ENCODE data around the gene SUGCT. TPM values are rescaled to one million over a fixed set of nuclear protein-coding genes. Genes with fewer than 3 reads are reported as not detected.

Gene SUGCT
- total and polyA plus RNA-seq, 2 of the 8 experiments (the other 6 are each of a cell fraction or from before 2014, with no cell fraction given): 2.8 to 5.4 TPM

- Histone ChIP-seq H3K79me1 (ENCODE audit: low read depth, low read length) (no peaks in the 10 kb centered on the region), H3K4me1 (replicated peaks in 1 of 4; ENCODE audit: control insufficient read depth in 3 of 4, insufficient read depth in 4 of 4, low read length in 3 of 4) (no peaks in the 10 kb centered on the region), H3K27me3 (replicated peaks in 1 of 4; ENCODE audit: control insufficient read depth in 3 of 4, extremely low read depth in 1 of 4, insufficient read depth in 3 of 4, low read length in 3 of 4) (no peaks in the 10 kb centered on the region), H4K5ac (ENCODE audit: insufficient read length, low read depth, low read length) (no peak overlapping the region), H2BK20ac (ENCODE audit: low read length) (no peak overlapping the region), H3K9ac (replicated peaks in 1 of 4; ENCODE audit: extremely low read depth in 1 of 4, low read depth in 3 of 4, low read length in 3 of 4) (no peak overlapping the region), H2BK120ac (replicated peaks; ENCODE audit: low read depth, low read length) (no peak overlapping the region), H2AFZ (ENCODE audit: low read length) (no peak overlapping the region), H4K20me1 (replicated peaks in 1 of 2; ENCODE audit: control insufficient read depth in 1 of 2, insufficient read depth in 2 of 2, low read length in 2 of 2) (no peaks in the 10 kb centered on the region), H3K9me3 (ENCODE audit: insufficient read depth in 2 of 2, low read depth in 1 of 2, low read length in 1 of 2) (no peaks in the 10 kb centered on the region), H2BK5ac (ENCODE audit: low read depth, low read length) (no peak overlapping the region), H2BK15ac (ENCODE audit: low read length) (no peak overlapping the region), H3K4ac (replicated peaks; ENCODE audit: insufficient read length, low read depth, low read length) (no peak overlapping the region), H3K4me2 (ENCODE audit: insufficient read depth in 1 of 2, low read depth in 2 of 2, low read length in 2 of 2) (no peak overlapping the region), H2AK5ac (ENCODE audit: low read depth, low read length) (no peak overlapping the region), H3K56ac (replicated peaks; ENCODE audit: insufficient read length, low read depth, low read length) (no peak overlapping the region), H3K18ac (ENCODE audit: extremely low read depth, low read length) (no peak overlapping the region), H3K27ac (ENCODE audit: low read depth, low read length) (no peak overlapping the region), H3K79me2 (ENCODE audit: control insufficient read depth in 1 of 2, insufficient read depth in 2 of 2, low read length in 2 of 2) (no peaks in the 10 kb centered on the region), H3K23ac (ENCODE audit: insufficient read length) (no peak overlapping the region), H3K36me3 (ENCODE audit: control insufficient read depth in 2 of 4, insufficient read depth in 4 of 4, low read length in 3 of 4) (no peaks in the 10 kb centered on the region), H4K8ac (ENCODE audit: extremely low read depth, insufficient read depth, low read length) (no peak overlapping the region), H2BK12ac (ENCODE audit: low read depth, low read length) (no peak overlapping the region), H3K14ac (ENCODE audit: insufficient read length) (no peak overlapping the region), H3K23me2 (ENCODE audit: low read depth, low read length) (no peaks in the 10 kb centered on the region), H4K91ac (replicated peaks; ENCODE audit: insufficient read length, low read length) (no peak overlapping the region), H3K4me3 (ENCODE audit: extremely low read depth in 1 of 4, insufficient read depth in 2 of 4, low read depth in 3 of 4, low read length in 4 of 4) (no peak overlapping the region)
- no peak for FAIRE-seq
- ChIA-PET CTCF (ENCODE audit: partially characterized antibody) (interaction anchor here (1.5 kb wide), 1 partner anchor 13 kb away, joined by 4 read pairs; no protein-coding TSS in a partner anchor), POLR2A (ENCODE audit: partially characterized antibody) (no interaction called here)
- DNase-seq (ENCODE audit: low read depth in 1 of 2, low spot score in 2 of 2): no peak
- 82% methylated on average over 2 of the region's 2 CpGs; no CpG with 5 or more reads in 1 of the 2 experiments for WGBS, 2 experiments (ENCODE audit: extremely low coverage in 1 of 2, insufficient coverage in 1 of 2, insufficient read length in 1 of 2, insufficient replicate concordance in 2 of 2, low coverage in 1 of 2, low lambda C conversion rate in 2 of 2, missing lambda C conversion rate in 1 of 2)
- no peak for TF ChIP-seq GABPA (IDR thresholded peaks at IDR 0.05; ENCODE audit: borderline replicate concordance, insufficient read depth, low read length)
- no peak for TF ChIP-seq TEAD4 (IDR thresholded peaks at IDR 0.05; ENCODE audit: low read depth, low read length)
- TF ChIP-seq SIN3A (conservative IDR thresholded peaks at IDR 0.05 in 1 of 2, IDR thresholded peaks at IDR 0.05 in 1 of 2; ENCODE audit: low read depth in 1 of 2, low read length in 2 of 2): no peak
- no peak for TF ChIP-seq HDAC2 (IDR thresholded peaks at IDR 0.05; ENCODE audit: borderline replicate concordance in 1 of 2, low read depth in 2 of 2, low read length in 2 of 2)
- no peak for TF ChIP-seq BCL11A (IDR thresholded peaks at IDR 0.05; ENCODE audit: low read depth in 2 of 2, low read length in 2 of 2)
- no peak for TF ChIP-seq POLR2A (IDR thresholded peaks at IDR 0.05; ENCODE audit: control extremely low read depth in 1 of 2, low read depth in 2 of 2, low read length in 2 of 2)
- TF ChIP-seq KDM4A (IDR thresholded peaks at IDR 0.05; ENCODE audit: low read depth, low read length, severe bottlenecking): no peak
- TF ChIP-seq, protein P1, sequence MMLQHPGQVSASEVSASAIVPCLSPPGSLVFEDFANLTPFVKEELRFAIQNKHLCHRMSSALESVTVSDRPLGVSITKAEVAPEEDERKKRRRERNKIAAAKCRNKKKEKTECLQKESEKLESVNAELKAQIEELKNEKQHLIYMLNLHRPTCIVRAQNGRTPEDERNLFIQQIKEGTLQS (IDR thresholded peaks at IDR 0.05; ENCODE audit: insufficient read depth, low read depth, low read length): no peak
- TF ChIP-seq, protein P2, sequence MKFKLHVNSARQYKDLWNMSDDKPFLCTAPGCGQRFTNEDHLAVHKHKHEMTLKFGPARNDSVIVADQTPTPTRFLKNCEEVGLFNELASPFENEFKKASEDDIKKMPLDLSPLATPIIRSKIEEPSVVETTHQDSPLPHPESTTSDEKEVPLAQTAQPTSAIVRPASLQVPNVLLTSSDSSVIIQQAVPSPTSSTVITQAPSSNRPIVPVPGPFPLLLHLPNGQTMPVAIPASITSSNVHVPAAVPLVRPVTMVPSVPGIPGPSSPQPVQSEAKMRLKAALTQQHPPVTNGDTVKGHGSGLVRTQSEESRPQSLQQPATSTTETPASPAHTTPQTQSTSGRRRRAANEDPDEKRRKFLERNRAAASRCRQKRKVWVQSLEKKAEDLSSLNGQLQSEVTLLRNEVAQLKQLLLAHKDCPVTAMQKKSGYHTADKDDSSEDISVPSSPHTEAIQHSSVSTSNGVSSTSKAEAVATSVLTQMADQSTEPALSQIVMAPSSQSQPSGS (IDR thresholded peaks at IDR 0.05; ENCODE audit: low read length): no peak
- no peak for TF ChIP-seq RXRA (IDR thresholded peaks at IDR 0.05; ENCODE audit: insufficient read depth, low read depth, low read length)
- TF ChIP-seq RFX5 (IDR thresholded peaks at IDR 0.05; ENCODE audit: borderline replicate concordance, low read depth, low read length): no peak
- no peak for TF ChIP-seq CHD1 (IDR thresholded peaks at IDR 0.05; ENCODE audit: low read depth, low read length)
Observed at GRCh38 chr7:40219917-40220316, 85.1 kb downstream of the SUGCT start.
